H9 (cell line): ENCODE results near the gene TMEM176A. TPM values are rescaled to one million over a fixed set of nuclear protein-coding genes. Genes with fewer than 3 reads are reported as not detected.
A peak's percentile ranks its signal among the peaks of the same experiment; 100 is the strongest.

Experiments used
- DNase-seq: peaks from one replicate; pipeline ENCODE4 v3.0.0-alpha.2; 2017
- H2AFZ ChIP-seq: one replicate; pipeline ENCODE4 v1.6.1; 2013; ENCODE audit warnings: mild to moderate bottlenecking, low read length, control low read depth, moderate library complexity
- H2AK5ac ChIP-seq: 2 replicates; pipeline ENCODE4 v1.6.1; 2013; ENCODE audit warnings: low read length, control low read depth, mixed read lengths; ENCODE audit not compliant: insufficient read length
- H2BK120ac ChIP-seq: one replicate; pipeline ENCODE4 v1.6.1; 2013; ENCODE audit warnings: low read depth, mild to moderate bottlenecking, low read length, control low read depth, inconsistent platforms; ENCODE audit not compliant: poor library complexity, severe bottlenecking
- H2BK12ac ChIP-seq: 2 replicates; pipeline ENCODE4 v1.6.1; 2013; ENCODE audit warnings: low read length, control low read depth, mixed read lengths, low read depth; ENCODE audit not compliant: insufficient read length
- H2BK15ac ChIP-seq: 2 replicates; pipeline ENCODE4 v1.6.1; 2013; ENCODE audit warnings: low read depth, low read length, control low read depth
- H2BK20ac ChIP-seq: one replicate; pipeline ENCODE4 v1.6.1; 2013; ENCODE audit warnings: low read depth, mild to moderate bottlenecking, low read length, control low read depth, inconsistent platforms; ENCODE audit not compliant: poor library complexity, severe bottlenecking
- H2BK5ac ChIP-seq: 2 replicates; pipeline ENCODE4 v1.6.1; 2013; ENCODE audit warnings: low read length, control low read depth, mixed read lengths; ENCODE audit not compliant: insufficient read length
- H3K14ac ChIP-seq: 2 replicates; pipeline ENCODE4 v1.6.1; 2013; ENCODE audit warnings: low read length, control low read depth; ENCODE audit not compliant: insufficient read depth
- H3K18ac ChIP-seq: 2 replicates; pipeline ENCODE4 v1.6.1; 2013; ENCODE audit warnings: low read depth, mild to moderate bottlenecking, mixed read lengths, low read length, control low read depth; ENCODE audit not compliant: insufficient read length
- H3K23ac ChIP-seq: 2 replicates; pipeline ENCODE4 v1.6.1; 2013; ENCODE audit warnings: low read length, control low read depth, mixed read lengths, low read depth; ENCODE audit not compliant: insufficient read length
- H3K23me2 ChIP-seq: 2 replicates; pipeline ENCODE4 v1.6.1; 2013; ENCODE audit warnings: low read depth, mild to moderate bottlenecking, mixed read lengths, low read length, control low read depth; ENCODE audit not compliant: insufficient read length, poor library complexity, severe bottlenecking
- H3K27ac ChIP-seq: 2 replicates; pipeline ENCODE4 v1.5.1; 2013; ENCODE audit warnings: low read length, control low read depth, mixed read lengths, low read depth; ENCODE audit not compliant: insufficient read length
- H3K27me3 ChIP-seq: 2 replicates; pipeline ENCODE4 v1.6.1; 2013; ENCODE audit warnings: low read length, control low read depth, inconsistent platforms; ENCODE audit not compliant: insufficient read depth
- H3K4ac ChIP-seq: 2 replicates; pipeline ENCODE4 v1.6.1; 2013; ENCODE audit warnings: low read depth, mild to moderate bottlenecking, control low read depth, inconsistent platforms, low read length, moderate library complexity
- H3K4me1 ChIP-seq: 2 replicates; pipeline ENCODE4 v1.6.1; 2013; ENCODE audit warnings: low read length, control low read depth, inconsistent platforms; ENCODE audit not compliant: insufficient read depth
- H3K4me2 ChIP-seq: 2 replicates; pipeline ENCODE4 v1.6.1; 2013; ENCODE audit warnings: low read length, control low read depth, mixed read lengths; ENCODE audit not compliant: insufficient read length, insufficient read depth
- H3K56ac ChIP-seq: 2 replicates; pipeline ENCODE4 v1.6.1; 2013; ENCODE audit warnings: low read depth, mild to moderate bottlenecking, mixed read lengths, low read length, control low read depth; ENCODE audit not compliant: insufficient read length
- H3K79me1 ChIP-seq: 2 replicates; pipeline ENCODE4 v1.6.1; 2013; ENCODE audit warnings: low read depth, mild to moderate bottlenecking, moderate library complexity, low read length, control low read depth, inconsistent platforms; ENCODE audit not compliant: insufficient read depth, poor library complexity, severe bottlenecking
- H3K79me2 ChIP-seq: 2 replicates; pipeline ENCODE4 v1.6.1; 2013; ENCODE audit warnings: low read length, control low read depth, inconsistent platforms; ENCODE audit not compliant: insufficient read depth
- H3K9ac ChIP-seq: 2 replicates; pipeline ENCODE4 v1.6.1; 2013; ENCODE audit warnings: low read length, control low read depth, mixed read lengths; ENCODE audit not compliant: insufficient read length; ENCODE audit errors: extremely low read depth
- H3K9me3 ChIP-seq: one replicate; pipeline ENCODE4 v1.6.1; 2013; ENCODE audit warnings: low read depth, low read length, inconsistent platforms; ENCODE audit not compliant: control insufficient read depth
- H3T11ph ChIP-seq: one replicate; pipeline ENCODE4 v1.6.1; 2013; ENCODE audit warnings: mild to moderate bottlenecking, low read length, control low read depth, inconsistent platforms
- H4K20me1 ChIP-seq: one replicate; pipeline ENCODE4 v1.6.1; 2013; ENCODE audit not compliant: control insufficient read depth, insufficient read length, insufficient read depth
- H4K5ac ChIP-seq: 2 replicates; pipeline ENCODE4 v1.6.1; 2013; ENCODE audit warnings: low read depth, mild to moderate bottlenecking, mixed read lengths, low read length, control low read depth; ENCODE audit not compliant: insufficient read length
- H4K8ac ChIP-seq: replicated peaks from 2 replicates; pipeline ENCODE4 v1.6.1; 2013; ENCODE audit warnings: low read length, control low read depth, mixed read lengths, low read depth; ENCODE audit not compliant: insufficient read length
- H4K91ac ChIP-seq: 2 replicates; pipeline ENCODE4 v1.6.1; 2013; ENCODE audit warnings: low read depth, mild to moderate bottlenecking, moderate library complexity, mixed read lengths, low read length, control low read depth; ENCODE audit not compliant: insufficient read length
- H3K27ac Mint-ChIP-seq, 3 experiments: 2 replicates in 2 of 3; 3 replicates in 1 of 3; pipeline ENCODE4 v1.8.0; 2020 to 2021; ENCODE audit warnings: mixed read lengths in 3 of 3, mild to moderate bottlenecking in 1 of 3, moderate library complexity in 1 of 3
- H3K27me3 Mint-ChIP-seq: 2 replicates; pipeline ENCODE4 v1.8.0; 2021; ENCODE audit warnings: low read depth, mild to moderate bottlenecking, moderate library complexity, mixed read lengths
- H3K36me3 Mint-ChIP-seq, 3 experiments: 2 replicates in 2 of 3; 3 replicates in 1 of 3; pipeline ENCODE4 v1.8.0; 2020 to 2021; ENCODE audit warnings: low read depth in 3 of 3, mixed read lengths in 3 of 3; ENCODE audit not compliant: insufficient read depth in 1 of 3
- H3K4me1 Mint-ChIP-seq, 2 experiments: 2 replicates each; pipeline ENCODE4 v1.8.0; 2020; ENCODE audit warnings: mixed read lengths in 2 of 2
- H3K4me3 Mint-ChIP-seq, 2 experiments: 2 replicates in 1 of 2; 3 replicates in 1 of 2; pipeline ENCODE4 v1.8.0; 2020 to 2021; ENCODE audit warnings: mild to moderate bottlenecking in 2 of 2, mixed read lengths in 2 of 2, moderate library complexity in 1 of 2
- H3K9me3 Mint-ChIP-seq, 2 experiments: 2 replicates in 1 of 2; 3 replicates in 1 of 2; pipeline ENCODE4 v1.8.0; 2020; ENCODE audit warnings: mild to moderate bottlenecking in 2 of 2, mixed read lengths in 2 of 2, moderate library complexity in 1 of 2
- WGBS: extraction: QIAGEN DNeasy Blood & Tissue Kit; methylation state at CpG from one replicate; pipeline ENCODE4 v1.1.7; 2013; ENCODE audit warnings: missing lambda C conversion rate, low lambda C conversion rate, mixed read lengths; ENCODE audit not compliant: insufficient read length; ENCODE audit errors: extremely low coverage; 5-methylcytosine and 5-hydroxymethylcytosine counted together
- total RNA-seq: library from RNA; stranded (reverse); gene quantifications from 2 replicates; pipeline ENCODE4 v1.2.1, GENCODE V29; 2021
- TF ChIP-seq, protein P1 (sequence below): fragments of 200-600 bp; sonication (generic); conservative IDR thresholded peaks from 3 replicates; pipeline ENCODE4 v1.8.0; 2021; ENCODE audit warnings: antibody characterized with exemption, mild to moderate bottlenecking

Gene TMEM176A
- total RNA-seq, 1 experiment from 2014 or later = not detected

DNA sequence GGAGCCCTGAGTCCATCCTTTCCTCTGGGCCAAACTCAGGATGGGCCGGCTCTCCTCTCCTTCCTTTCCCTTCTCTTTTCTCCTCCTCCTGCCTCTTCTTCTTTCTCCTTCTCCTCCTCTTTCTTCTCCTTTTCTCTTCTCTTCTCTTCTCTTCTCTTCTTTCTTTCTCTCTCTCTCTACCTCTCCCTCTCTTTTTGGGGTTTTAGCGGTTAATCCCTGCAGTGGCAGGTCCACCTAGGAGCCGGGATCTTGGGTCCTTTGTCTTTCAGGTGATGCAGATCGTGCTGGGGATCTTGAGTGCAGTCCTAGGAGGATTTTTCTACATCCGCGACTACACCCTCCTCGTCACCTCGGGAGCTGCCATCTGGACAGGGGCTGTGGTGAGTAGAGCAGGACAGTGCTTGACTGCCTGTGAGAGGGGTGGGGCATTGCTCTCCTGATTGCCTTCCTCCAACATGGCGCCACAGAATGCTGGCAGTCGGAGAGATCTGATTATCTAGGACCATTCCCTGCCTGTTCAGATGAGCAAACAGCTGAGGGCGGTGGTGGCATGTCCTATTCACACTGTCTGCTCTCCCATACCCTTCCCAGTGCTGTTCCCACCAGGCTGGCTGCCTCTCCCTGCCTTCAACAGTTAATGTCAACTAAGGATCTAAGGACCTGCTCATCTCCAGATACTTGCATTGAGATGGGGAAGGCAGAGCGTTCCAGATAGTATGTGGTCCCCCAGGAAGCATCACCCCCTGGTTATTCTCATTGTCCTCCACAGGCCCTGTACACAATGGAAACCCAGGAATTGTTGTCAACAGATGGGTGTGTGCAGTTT lies 1.6 kb downstream of the TMEM176A start:
- Histone ChIP-seq H2AK5ac (no peak overlapping the region), H3K56ac (no peak overlapping the region), H3K18ac (no peak overlapping the region), H4K20me1 (no peaks in the 10 kb centered on the region), H3K9ac (no peak overlapping the region), H3T11ph (no peak overlapping the region), H3K27ac (no peak overlapping the region), H2BK12ac (no peak overlapping the region), H2BK15ac (no peak overlapping the region), H3K79me1 (no peaks in the 10 kb centered on the region), H3K4me2 (no peak overlapping the region), H3K79me2 (no peaks in the 10 kb centered on the region), H3K23ac (no peak overlapping the region), H3K4ac (no peak overlapping the region), H2AFZ (no peak overlapping the region), H3K23me2 (peaks cover 8% of the 10 kb centered on the region), H4K91ac (no peak overlapping the region), H3K9me3 (no peaks in the 10 kb centered on the region), H2BK5ac (no peak overlapping the region), H2BK20ac (no peak overlapping the region), H3K14ac (no peak overlapping the region), H4K5ac (no peak overlapping the region), H3K4me1 (no peaks in the 10 kb centered on the region), H2BK120ac (no peak overlapping the region), H3K27me3 (peaks cover 35% of the 10 kb centered on the region), H4K8ac (no peak overlapping the region)
- H3K4me3 Mint-ChIP-seq = peak overlapping the region in 1 of 2 experiments; percentile 34; a peak in 1 of 5 replicates
- peaks cover 0 to 16% of the 10 kb centered on the region in 2 experiments; a peak in 2 of 4 replicates for H3K4me1 Mint-ChIP-seq
- no peak for DNase-seq
- WGBS = no CpG with 5 or more reads among the region's 12 CpGs
- peaks cover 0 to 14% (median 8%) of the 10 kb centered on the region in 3 experiments; a peak in 4 of 7 replicates for H3K36me3 Mint-ChIP-seq
- H3K27ac Mint-ChIP-seq = no peak overlapping the region
- peaks cover 85% of the 10 kb centered on the region for H3K27me3 Mint-ChIP-seq
- H3K9me3 Mint-ChIP-seq = peaks cover 12 to 17% of the 10 kb centered on the region in 2 experiments; a peak in 4 of 5 replicates
- TF ChIP-seq, protein P1, sequence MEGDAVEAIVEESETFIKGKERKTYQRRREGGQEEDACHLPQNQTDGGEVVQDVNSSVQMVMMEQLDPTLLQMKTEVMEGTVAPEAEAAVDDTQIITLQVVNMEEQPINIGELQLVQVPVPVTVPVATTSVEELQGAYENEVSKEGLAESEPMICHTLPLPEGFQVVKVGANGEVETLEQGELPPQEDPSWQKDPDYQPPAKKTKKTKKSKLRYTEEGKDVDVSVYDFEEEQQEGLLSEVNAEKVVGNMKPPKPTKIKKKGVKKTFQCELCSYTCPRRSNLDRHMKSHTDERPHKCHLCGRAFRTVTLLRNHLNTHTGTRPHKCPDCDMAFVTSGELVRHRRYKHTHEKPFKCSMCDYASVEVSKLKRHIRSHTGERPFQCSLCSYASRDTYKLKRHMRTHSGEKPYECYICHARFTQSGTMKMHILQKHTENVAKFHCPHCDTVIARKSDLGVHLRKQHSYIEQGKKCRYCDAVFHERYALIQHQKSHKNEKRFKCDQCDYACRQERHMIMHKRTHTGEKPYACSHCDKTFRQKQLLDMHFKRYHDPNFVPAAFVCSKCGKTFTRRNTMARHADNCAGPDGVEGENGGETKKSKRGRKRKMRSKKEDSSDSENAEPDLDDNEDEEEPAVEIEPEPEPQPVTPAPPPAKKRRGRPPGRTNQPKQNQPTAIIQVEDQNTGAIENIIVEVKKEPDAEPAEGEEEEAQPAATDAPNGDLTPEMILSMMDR = no peak
